HepG2 (cell line): ENCODE measurements around the gene SHLD1. TPM values are rescaled to one million over a fixed set of nuclear protein-coding genes. Genes with fewer than 3 reads are reported as not detected.

Source experiments
- ATF1 ChIP-seq: IDR thresholded peaks from 2 replicates; pipeline ENCODE4 v1.6.1; 2016; ENCODE audit warnings: mild to moderate bottlenecking, control low read depth
- CBX5 ChIP-seq: sonication (generic); formaldehyde crosslinking; IDR thresholded peaks from 2 replicates; pipeline ENCODE4 v1.4.0; 2020; ENCODE audit warnings: missing genetic modification reagents, borderline replicate concordance
- ELF4 ChIP-seq: sonication (generic); formaldehyde crosslinking; IDR thresholded peaks from 2 replicates; pipeline ENCODE4 v1.5.0; 2020; ENCODE audit warnings: missing genetic modification reagents, mild to moderate bottlenecking, moderate library complexity, borderline replicate concordance
- FOXC1 ChIP-seq: sonication (generic); formaldehyde crosslinking; IDR thresholded peaks from 2 replicates; pipeline ENCODE4 v1.8.0; 2022; ENCODE audit warnings: mild to moderate bottlenecking, missing genetic modification reagents, borderline replicate concordance
- KDM1A ChIP-seq: IDR thresholded peaks from 2 replicates; pipeline ENCODE4 v1.6.1; 2016; ENCODE audit warnings: missing compliant biosample characterization
- PPARG ChIP-seq: conservative IDR thresholded peaks from 2 replicates; pipeline ENCODE4 v1.6.1; 2016; ENCODE audit warnings: missing biosample characterization, missing genetic modification reagents
- RXRB ChIP-seq: IDR thresholded peaks from 2 replicates; pipeline ENCODE4 v1.6.1; 2016; ENCODE audit warnings: borderline replicate concordance, missing genetic modification reagents, missing compliant biosample characterization
- SALL2 ChIP-seq: sonication (generic); formaldehyde crosslinking; IDR thresholded peaks from 2 replicates; pipeline ENCODE4 v1.8.1; 2023; ENCODE audit warnings: mild to moderate bottlenecking, missing genetic modification reagents, inconsistent platforms
- ZKSCAN1 ChIP-seq: fragments of 150-350 bp; IDR thresholded peaks from 2 replicates; pipeline ENCODE4 v1.6.1; 2014; ENCODE audit warnings: low read length
- ZNF232 ChIP-seq: sonication (generic); formaldehyde crosslinking; IDR thresholded peaks from 2 replicates; pipeline ENCODE4 v1.4.0; 2020; ENCODE audit warnings: missing genetic modification reagents, borderline replicate concordance
- ZNF549 ChIP-seq: sonication (generic); formaldehyde crosslinking; IDR thresholded peaks from 2 replicates; pipeline ENCODE4 v1.5.0; 2020; ENCODE audit warnings: missing genetic modification reagents
- ZNF644 ChIP-seq: IDR thresholded peaks from 2 replicates; pipeline ENCODE4 v1.6.1; 2016; ENCODE audit warnings: low read depth
- polyA plus RNA-seq, 8 experiments: library from polyadenylated mRNA; depleted of rRNA in 3 of 8; stranded (reverse) in 7 of 8; unstranded in 1 of 8; fragments of >200 nt; fragmentation: Illumina TruSeq in 4 of 8; extraction: Trizol in 4 of 8; gene quantifications; 2 replicates each; pipeline versions ENCODE4 v1.2.1 to v1.2.3, GENCODE V29; 2011 to 2016; ENCODE audit warnings: low read depth in 4 of 8, missing spikeins in 1 of 8, mixed read lengths in 1 of 8; ENCODE audit not compliant: insufficient read depth in 1 of 8
- total RNA-seq, 5 experiments: library from RNA; depleted of rRNA; stranded (reverse); fragments of >200 nt; fragmentation: Illumina TruSeq; extraction: Trizol; gene quantifications; 2 replicates each; pipeline ENCODE4 v1.2.3, GENCODE V29; 2016; ENCODE audit warnings: low read depth in 1 of 5
- TF ChIP-seq, protein P1 (sequence below): sonication (generic); formaldehyde crosslinking; IDR thresholded peaks from 2 replicates; pipeline ENCODE4 v1.5.1; 2020; ENCODE audit warnings: missing genetic modification reagents, mild to moderate bottlenecking, borderline replicate concordance
- TF ChIP-seq, protein P2 (sequence below): sonication (generic); formaldehyde crosslinking; IDR thresholded peaks from 2 replicates; pipeline ENCODE4 v1.4.0; 2020; ENCODE audit warnings: missing genetic modification reagents, borderline replicate concordance
- TF ChIP-seq, protein P3 (sequence below): sonication (generic); formaldehyde crosslinking; IDR thresholded peaks from 2 replicates; pipeline ENCODE4 v1.4.0; 2020; ENCODE audit warnings: low read depth, mild to moderate bottlenecking, missing genetic modification reagents
- TF ChIP-seq, protein P4 (sequence below): sonication (generic); formaldehyde crosslinking; IDR thresholded peaks from 2 replicates; pipeline ENCODE4 v1.4.0; 2020; ENCODE audit warnings: missing genetic modification reagents
- TF ChIP-seq, protein P5 (sequence below): sonication (generic); formaldehyde crosslinking; conservative IDR thresholded peaks from 2 replicates; pipeline ENCODE4 v1.5.0; 2020; ENCODE audit warnings: missing genetic modification reagents
- TF ChIP-seq, protein P6 (sequence below): IDR thresholded peaks from 2 replicates; pipeline ENCODE4 v1.6.1; 2016; ENCODE audit warnings: mild to moderate bottlenecking

The SHLD1 gene
- total and polyA plus RNA-seq, 2 of the 13 experiments (the other 11 are each of a cell fraction or from before 2014, with no cell fraction given) = 8.9 to 10.0 TPM

DNA sequence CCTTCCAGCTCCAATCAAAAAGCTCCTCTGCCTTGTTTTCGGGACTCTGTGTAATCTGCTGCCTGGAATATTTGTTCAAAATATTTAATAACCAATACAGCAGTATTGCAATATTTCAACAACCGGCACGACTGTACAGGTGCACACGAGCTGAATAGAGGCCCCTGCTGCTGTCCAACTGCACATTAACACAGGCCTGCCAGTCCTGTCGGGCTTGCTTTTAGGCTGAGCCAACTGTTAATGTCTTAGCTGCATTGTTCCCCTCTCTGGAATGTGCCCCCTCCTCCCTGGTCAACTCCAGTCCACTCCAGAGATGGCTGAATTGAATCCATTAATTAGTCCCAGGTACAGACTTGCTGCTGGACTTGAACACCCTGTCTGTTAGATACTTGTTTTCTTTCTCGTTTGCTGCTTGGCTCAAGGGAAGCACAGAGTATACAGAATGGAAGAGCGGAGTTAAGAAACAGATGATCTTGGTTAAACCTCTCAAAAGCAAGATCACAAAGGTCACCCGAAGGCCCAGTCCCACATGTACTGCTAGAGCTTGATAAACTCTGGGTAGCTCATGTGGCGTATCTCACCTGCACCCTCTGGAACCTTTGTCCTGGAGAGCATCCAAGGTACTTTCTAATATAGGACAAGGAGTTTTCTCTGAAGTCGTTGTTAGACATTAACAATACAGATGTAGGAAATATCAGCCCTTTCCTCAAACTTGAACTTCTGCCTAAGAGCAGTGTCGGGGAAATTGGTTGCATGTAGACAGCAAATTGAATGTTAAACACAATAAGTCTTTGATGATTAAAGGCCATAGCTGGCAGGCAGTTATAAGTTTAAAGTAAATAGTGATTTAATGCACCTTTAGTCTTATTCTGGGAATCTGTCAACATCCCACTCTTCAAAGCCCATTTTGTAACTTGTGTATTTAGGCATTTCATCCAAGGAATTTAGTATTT lies 31.9 kb downstream of the SHLD1 start (continued):
- 0 out of 2 replicates have a peak, but pooled peaks have one; percentile 43 for TF ChIP-seq FOXC1 (CRISPR knock-in tag)
- TF ChIP-seq CBX5 (CRISPR knock-in tag) = no peak
- no peak for TF ChIP-seq KDM1A (CRISPR knock-in tag)
- TF ChIP-seq, protein P1, sequence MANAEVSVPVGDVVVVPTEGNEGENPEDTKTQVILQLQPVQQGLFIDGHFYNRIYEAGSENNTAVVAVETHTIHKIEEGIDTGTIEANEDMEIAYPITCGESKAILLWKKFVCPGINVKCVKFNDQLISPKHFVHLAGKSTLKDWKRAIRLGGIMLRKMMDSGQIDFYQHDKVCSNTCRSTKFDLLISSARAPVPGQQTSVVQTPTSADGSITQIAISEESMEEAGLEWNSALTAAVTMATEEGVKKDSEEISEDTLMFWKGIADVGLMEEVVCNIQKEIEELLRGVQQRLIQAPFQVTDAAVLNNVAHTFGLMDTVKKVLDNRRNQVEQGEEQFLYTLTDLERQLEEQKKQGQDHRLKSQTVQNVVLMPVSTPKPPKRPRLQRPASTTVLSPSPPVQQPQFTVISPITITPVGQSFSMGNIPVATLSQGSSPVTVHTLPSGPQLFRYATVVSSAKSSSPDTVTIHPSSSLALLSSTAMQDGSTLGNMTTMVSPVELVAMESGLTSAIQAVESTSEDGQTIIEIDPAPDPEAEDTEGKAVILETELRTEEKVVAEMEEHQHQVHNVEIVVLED (CRISPR knock-in tag) = no peak
- TF ChIP-seq, protein P2, sequence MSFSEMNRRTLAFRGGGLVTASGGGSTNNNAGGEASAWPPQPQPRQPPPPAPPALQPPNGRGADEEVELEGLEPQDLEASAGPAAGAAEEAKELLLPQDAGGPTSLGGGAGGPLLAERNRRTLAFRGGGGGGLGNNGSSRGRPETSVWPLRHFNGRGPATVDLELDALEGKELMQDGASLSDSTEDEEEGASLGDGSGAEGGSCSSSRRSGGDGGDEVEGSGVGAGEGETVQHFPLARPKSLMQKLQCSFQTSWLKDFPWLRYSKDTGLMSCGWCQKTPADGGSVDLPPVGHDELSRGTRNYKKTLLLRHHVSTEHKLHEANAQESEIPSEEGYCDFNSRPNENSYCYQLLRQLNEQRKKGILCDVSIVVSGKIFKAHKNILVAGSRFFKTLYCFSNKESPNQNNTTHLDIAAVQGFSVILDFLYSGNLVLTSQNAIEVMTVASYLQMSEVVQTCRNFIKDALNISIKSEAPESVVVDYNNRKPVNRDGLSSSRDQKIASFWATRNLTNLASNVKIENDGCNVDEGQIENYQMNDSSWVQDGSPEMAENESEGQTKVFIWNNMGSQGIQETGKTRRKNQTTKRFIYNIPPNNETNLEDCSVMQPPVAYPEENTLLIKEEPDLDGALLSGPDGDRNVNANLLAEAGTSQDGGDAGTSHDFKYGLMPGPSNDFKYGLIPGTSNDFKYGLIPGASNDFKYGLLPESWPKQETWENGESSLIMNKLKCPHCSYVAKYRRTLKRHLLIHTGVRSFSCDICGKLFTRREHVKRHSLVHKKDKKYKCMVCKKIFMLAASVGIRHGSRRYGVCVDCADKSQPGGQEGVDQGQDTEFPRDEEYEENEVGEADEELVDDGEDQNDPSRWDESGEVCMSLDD (CRISPR knock-in tag) = no peak
- no peak for TF ChIP-seq ATF1 (CRISPR knock-in tag)
- TF ChIP-seq ZNF232 (CRISPR knock-in tag) = no peak; the same call in 1 of the 2 replicates
- no peak for TF ChIP-seq ZNF549 (CRISPR knock-in tag)
- TF ChIP-seq ZNF644 (CRISPR knock-in tag) = 0 out of 2 replicates have a peak, but pooled peaks have one; percentile 9
- TF ChIP-seq, protein P3, sequence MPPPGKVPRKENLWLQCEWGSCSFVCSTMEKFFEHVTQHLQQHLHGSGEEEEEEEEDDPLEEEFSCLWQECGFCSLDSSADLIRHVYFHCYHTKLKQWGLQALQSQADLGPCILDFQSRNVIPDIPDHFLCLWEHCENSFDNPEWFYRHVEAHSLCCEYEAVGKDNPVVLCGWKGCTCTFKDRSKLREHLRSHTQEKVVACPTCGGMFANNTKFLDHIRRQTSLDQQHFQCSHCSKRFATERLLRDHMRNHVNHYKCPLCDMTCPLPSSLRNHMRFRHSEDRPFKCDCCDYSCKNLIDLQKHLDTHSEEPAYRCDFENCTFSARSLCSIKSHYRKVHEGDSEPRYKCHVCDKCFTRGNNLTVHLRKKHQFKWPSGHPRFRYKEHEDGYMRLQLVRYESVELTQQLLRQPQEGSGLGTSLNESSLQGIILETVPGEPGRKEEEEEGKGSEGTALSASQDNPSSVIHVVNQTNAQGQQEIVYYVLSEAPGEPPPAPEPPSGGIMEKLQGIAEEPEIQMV = no peak
- TF ChIP-seq, protein P4, sequence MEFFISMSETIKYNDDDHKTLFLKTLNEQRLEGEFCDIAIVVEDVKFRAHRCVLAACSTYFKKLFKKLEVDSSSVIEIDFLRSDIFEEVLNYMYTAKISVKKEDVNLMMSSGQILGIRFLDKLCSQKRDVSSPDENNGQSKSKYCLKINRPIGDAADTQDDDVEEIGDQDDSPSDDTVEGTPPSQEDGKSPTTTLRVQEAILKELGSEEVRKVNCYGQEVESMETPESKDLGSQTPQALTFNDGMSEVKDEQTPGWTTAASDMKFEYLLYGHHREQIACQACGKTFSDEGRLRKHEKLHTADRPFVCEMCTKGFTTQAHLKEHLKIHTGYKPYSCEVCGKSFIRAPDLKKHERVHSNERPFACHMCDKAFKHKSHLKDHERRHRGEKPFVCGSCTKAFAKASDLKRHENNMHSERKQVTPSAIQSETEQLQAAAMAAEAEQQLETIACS = no peak
- peak; percentile 98 for TF ChIP-seq RXRB (CRISPR knock-in tag)
- TF ChIP-seq SALL2 (CRISPR knock-in tag) = no peak
- TF ChIP-seq, protein P5, sequence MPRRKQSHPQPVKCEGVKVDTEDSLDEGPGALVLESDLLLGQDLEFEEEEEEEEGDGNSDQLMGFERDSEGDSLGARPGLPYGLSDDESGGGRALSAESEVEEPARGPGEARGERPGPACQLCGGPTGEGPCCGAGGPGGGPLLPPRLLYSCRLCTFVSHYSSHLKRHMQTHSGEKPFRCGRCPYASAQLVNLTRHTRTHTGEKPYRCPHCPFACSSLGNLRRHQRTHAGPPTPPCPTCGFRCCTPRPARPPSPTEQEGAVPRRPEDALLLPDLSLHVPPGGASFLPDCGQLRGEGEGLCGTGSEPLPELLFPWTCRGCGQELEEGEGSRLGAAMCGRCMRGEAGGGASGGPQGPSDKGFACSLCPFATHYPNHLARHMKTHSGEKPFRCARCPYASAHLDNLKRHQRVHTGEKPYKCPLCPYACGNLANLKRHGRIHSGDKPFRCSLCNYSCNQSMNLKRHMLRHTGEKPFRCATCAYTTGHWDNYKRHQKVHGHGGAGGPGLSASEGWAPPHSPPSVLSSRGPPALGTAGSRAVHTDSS = no peak
- no peak for TF ChIP-seq ELF4 (CRISPR knock-in tag)
- TF ChIP-seq ZKSCAN1 = no peak
- TF ChIP-seq, protein P6, sequence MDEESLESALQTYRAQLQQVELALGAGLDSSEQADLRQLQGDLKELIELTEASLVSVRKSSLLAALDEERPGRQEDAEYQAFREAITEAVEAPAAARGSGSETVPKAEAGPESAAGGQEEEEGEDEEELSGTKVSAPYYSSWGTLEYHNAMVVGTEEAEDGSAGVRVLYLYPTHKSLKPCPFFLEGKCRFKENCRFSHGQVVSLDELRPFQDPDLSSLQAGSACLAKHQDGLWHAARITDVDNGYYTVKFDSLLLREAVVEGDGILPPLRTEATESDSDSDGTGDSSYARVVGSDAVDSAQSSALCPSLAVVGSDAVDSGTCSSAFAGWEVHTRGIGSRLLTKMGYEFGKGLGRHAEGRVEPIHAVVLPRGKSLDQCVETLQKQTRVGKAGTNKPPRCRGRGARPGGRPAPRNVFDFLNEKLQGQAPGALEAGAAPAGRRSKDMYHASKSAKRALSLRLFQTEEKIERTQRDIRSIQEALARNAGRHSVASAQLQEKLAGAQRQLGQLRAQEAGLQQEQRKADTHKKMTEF (CRISPR knock-in tag) = peak; percentile 86
- peak; percentile 96 for TF ChIP-seq PPARG (CRISPR knock-in tag)
